ENCODE data around the gene MICAL2. TPM values are rescaled to one million over a fixed set of nuclear protein-coding genes. Genes with fewer than 3 reads are reported as not detected.

MICAL2 gene
- total and polyA plus RNA-seq, 2 of the 13 experiments (the other 11 are each of a cell fraction or from before 2014, with no cell fraction given): 0.78 to 1.1 TPM

DNA sequence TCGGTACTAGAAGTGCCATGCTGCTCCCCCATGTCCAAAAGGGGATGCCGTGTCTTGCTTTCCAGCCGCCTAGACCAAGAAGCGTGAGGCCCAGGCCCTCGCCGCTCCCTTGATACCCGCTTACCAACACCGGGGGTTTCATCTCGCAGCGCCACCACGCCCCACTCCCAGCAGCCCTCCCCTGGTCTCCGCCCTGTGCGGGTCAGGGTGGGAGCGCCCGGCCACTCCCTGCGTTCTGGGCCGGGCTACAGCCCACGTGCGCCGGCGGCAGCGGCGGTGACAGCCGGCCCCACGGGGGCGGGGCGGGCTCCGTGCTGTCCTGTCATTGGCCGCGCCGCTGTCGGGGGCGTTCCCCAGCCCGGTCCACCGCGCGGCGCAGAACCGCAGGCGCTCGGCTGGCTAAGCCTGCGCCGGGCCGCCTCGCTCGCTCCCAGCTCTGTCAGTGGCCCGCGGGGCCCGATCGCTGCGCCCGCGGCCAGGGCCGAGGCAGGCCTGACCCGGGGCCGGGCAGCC is at the start of gene MICAL2 (continued):
- TF ChIP-seq ZXDC (CRISPR knock-in tag; IDR thresholded peaks at IDR 0.05): no peak
- TF ChIP-seq ZNF12 (CRISPR knock-in tag; IDR thresholded peaks at IDR 0.05): no peak
- TF ChIP-seq RNF2 (conservative IDR thresholded peaks at IDR 0.05; ENCODE audit: low read depth): peak; percentile 64
- TF ChIP-seq, protein P1, sequence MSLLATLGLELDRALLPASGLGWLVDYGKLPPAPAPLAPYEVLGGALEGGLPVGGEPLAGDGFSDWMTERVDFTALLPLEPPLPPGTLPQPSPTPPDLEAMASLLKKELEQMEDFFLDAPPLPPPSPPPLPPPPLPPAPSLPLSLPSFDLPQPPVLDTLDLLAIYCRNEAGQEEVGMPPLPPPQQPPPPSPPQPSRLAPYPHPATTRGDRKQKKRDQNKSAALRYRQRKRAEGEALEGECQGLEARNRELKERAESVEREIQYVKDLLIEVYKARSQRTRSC (CRISPR knock-in tag; IDR thresholded peaks at IDR 0.05; ENCODE audit: low read depth): no peak
- TF ChIP-seq U2AF1 (optimal IDR thresholded peaks at IDR 0.05; ENCODE audit: low read depth, low read length): no peak
- TF ChIP-seq KLF12 (CRISPR knock-in tag; IDR thresholded peaks at IDR 0.05; ENCODE audit: borderline replicate concordance): 0 out of 2 replicates have a peak, but pooled peaks have one; percentile 40
- no peak for TF ChIP-seq MTA3 (CRISPR knock-in tag; IDR thresholded peaks at IDR 0.05)
- TF ChIP-seq SOX6 (IDR thresholded peaks at IDR 0.05): no peak
- no peak for TF ChIP-seq SOX6 (CRISPR knock-in tag; IDR thresholded peaks at IDR 0.05)
- TF ChIP-seq ZBTB20 (CRISPR knock-in tag; IDR thresholded peaks at IDR 0.05; ENCODE audit: borderline replicate concordance, low read depth): no peak
- TF ChIP-seq HMGXB3 (CRISPR knock-in tag; IDR thresholded peaks at IDR 0.05; ENCODE audit: borderline replicate concordance): no peak
- TF ChIP-seq, protein P2, sequence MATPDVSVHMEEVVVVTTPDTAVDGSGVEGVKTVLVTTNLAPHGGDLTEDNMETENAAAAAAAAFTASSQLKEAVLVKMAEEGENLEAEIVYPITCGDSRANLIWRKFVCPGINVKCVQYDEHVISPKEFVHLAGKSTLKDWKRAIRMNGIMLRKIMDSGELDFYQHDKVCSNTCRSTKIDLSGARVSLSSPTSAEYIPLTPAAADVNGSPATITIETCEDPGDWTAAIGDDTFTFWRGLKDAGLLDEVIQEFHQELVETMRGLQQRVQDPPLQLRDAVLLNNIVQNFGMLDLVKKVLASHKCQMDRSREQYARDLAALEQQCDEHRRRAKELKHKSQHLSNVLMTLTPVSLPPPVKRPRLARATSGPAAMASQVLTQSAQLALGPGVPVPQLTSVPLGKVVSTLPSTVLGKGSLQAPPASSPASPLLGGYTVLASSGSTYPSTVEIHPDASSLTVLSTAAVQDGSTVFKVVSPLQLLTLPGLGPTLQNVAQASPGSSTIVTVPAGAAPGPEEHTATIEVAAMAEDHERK (CRISPR knock-in tag; IDR thresholded peaks at IDR 0.05; ENCODE audit: low read depth): no peak
- no peak for TF ChIP-seq ZNF839 (CRISPR knock-in tag; IDR thresholded peaks at IDR 0.05; ENCODE audit: borderline replicate concordance)
- TF ChIP-seq EZH2 (conservative IDR thresholded peaks at IDR 0.05; ENCODE audit: low read depth, low read length): no peak
- TF ChIP-seq CEBPZ (IDR thresholded peaks at IDR 0.05; ENCODE audit: low read length): no peak
- TF ChIP-seq CBX5 (CRISPR knock-in tag; IDR thresholded peaks at IDR 0.05; ENCODE audit: borderline replicate concordance): no peak
- no peak for TF ChIP-seq ZBTB42 (CRISPR knock-in tag; IDR thresholded peaks at IDR 0.05)
- TF ChIP-seq HMG20B (CRISPR knock-in tag; conservative IDR thresholded peaks at IDR 0.05): no peak
